Measurements from ENCODE around the gene FRMD4A.

DNA sequence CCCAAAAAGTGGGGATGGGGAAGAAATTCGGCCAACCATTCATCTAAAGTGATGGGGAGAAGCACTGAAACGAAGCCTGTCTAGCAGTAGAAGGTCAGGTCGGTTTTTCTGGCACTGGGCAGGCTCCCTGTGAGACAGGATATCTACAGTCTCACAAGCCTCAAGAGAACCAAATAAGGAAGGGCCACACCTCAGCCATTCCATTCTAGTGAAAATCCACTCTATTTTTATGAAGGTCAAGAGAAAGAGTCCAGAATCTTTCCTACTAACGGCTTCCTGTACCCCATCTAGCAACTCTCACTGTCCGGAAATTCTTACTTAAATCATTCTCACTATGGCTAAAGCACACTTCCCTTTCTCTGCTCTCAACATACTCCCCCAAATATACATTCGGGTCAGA, 476.9 kb downstream of the FRMD4A start:
- TF ChIP-seq GABPA (IDR thresholded peaks at IDR 0.05; ENCODE audit: low read depth) (no peak), SIN3A (IDR thresholded peaks at IDR 0.05; ENCODE audit: borderline replicate concordance, low read depth, low read length) (no peak)
